HG02943 (cell line): Measurements from ENCODE around the gene LHX6.

Source experiments
- ATAC-seq: cut with Tn5 transposase; IDR thresholded peaks from one replicate; pipeline ENCODE4 v1.9.1; 2021; ENCODE audit warnings: mild to moderate bottlenecking, low read depth, moderate library complexity; ENCODE audit not compliant: unreplicated experiment

Gene LHX6

DNA sequence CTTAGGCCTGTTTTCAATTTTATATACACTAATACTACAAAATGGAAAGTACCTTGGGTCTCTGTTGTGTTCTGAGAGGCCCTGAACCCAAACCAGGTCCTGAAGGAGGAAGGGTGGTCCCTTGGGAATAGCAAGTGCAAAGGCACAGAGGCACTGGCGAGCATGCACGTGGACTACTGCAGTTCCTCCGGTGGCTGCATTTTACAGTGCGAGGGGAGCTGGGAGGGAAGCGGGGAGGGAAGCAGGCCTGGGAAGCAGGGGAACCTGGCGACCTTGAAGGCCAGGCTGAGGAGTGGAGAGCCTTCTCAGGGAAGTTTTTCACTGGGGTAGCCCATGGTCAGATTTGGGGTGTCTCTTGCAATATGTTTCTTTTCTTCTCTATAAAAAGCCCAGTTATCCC, 35.1 kb downstream of the LHX6 start:
- ATAC-seq: no peak

DNA sequence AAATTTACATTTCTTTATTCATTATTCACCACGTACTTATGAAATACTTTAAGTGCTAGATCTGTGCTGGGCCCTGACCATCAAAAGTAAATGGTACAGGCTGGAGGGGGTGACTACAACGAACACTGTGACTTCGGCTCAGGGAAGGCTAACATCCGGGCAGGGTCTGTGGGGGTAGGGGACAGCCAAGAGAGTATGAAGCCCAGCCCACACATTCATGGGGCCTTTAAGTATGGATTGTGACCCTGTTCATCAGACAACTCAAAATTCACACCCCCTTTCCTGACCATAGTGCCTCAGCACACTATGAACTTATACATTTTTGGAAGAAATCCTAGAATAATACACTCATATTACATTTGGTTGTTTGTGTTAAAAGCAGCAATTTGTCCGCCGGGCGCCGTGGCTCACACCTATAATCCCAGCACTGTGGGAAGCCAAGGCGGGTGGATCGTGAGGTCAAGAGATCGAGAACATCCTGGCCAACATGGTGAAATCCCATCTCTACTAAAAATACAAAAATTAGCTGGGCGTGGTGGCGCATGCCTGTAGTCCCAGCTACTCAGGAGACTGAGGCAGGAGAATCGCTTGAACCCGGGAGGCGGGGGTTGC, 35.7 kb downstream of the LHX6 start:
- ATAC-seq: no peak

- no peak for ATAC-seq
Measured at GRCh38 chr9:122192261-122192875, 36.4 kb downstream of the LHX6 start.

- ATAC-seq: no peak
Measured at GRCh38 chr9:122191584-122191983, 37.2 kb downstream of the LHX6 start.

DNA sequence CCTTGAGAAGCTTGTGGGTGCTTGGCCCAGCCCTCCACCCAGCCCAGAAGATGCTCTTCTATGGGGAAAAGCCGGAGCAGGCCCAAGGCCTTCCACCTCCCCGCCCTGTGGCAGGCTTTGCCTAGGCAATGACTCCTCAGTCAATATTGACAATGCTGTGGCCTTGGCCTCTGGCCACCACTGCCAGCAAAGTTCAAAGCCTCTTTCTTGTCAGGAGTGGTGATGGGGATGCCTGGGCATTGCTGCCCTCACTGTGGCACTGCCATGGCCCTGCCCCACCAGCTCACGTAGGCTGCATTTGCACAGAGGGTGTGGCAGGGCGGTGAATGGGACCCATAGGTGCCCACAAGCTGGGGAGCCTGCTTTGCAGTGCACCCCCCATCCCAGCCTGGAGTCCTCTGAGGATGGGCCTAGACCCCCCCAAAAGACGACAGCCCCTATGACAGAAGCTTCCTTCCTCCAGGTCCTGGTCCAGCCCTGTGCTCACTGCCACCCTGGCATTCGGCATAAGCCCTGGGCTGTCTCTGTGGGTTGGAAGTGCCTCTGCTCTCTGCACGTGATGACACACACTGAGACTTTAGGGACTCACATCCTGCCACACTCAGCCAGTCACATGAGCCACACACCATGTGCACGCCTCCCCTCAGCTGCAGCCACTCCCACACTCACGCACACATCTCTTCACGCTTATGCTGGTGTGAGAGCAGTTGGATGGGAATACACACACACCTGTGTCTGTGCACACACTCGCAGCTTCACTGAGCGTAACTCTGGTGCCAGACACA, 38.0 kb downstream of the LHX6 start:
- no peak for ATAC-seq

- ATAC-seq: no peak
Measured at GRCh38 chr9:122188369-122188768, 40.4 kb downstream of the LHX6 start.

DNA sequence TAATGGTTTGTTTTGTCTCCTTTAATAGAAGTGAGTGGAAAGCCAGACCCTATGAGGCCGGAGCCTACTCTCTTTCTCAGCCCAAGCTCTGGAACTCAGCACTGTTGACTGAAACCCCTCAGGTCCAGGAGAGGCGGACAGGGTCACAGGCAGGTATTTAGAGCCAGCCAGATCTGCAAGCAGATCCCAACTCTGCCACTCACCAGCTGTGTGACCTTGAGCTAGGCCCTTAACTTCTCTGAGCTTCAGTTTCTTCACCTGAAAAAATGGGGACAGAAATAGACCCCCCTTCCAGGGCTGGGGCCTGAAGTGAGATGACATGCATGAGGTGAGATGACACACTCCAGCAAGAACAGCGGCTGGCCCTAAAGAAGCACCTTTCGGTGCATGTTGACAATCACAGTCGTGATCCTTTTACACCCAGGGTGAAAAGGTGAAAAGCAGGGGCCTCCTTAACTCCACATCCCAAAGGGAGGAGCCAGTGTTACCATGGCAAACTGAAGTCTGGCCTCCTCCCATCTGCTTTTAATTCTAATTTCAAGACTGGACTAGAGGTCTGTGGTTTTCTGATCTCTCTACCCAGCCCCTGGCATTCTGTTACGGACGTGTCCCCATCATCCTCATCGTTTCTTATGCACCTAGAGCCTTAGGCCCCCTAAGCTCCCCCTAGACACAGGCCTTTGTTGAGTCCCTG, 41.8 kb downstream of the LHX6 start:
- no peak for ATAC-seq

- no peak for ATAC-seq
Measured at GRCh38 chr9:122186301-122186700, 42.5 kb downstream of the LHX6 start.

- no peak for ATAC-seq
Measured at GRCh38 chr9:122184551-122184950, 44.2 kb downstream of the LHX6 start.

- no peak for ATAC-seq
Measured at GRCh38 chr9:122183501-122183900, 45.3 kb downstream of the LHX6 start.

GRCh38 chr9:122180633-122181032, 48.1 kb downstream of the LHX6 start:
- ATAC-seq: no peak

GRCh38 chr9:122179690-122180074, 49.1 kb downstream of the LHX6 start:
- ATAC-seq: no peak

DNA sequence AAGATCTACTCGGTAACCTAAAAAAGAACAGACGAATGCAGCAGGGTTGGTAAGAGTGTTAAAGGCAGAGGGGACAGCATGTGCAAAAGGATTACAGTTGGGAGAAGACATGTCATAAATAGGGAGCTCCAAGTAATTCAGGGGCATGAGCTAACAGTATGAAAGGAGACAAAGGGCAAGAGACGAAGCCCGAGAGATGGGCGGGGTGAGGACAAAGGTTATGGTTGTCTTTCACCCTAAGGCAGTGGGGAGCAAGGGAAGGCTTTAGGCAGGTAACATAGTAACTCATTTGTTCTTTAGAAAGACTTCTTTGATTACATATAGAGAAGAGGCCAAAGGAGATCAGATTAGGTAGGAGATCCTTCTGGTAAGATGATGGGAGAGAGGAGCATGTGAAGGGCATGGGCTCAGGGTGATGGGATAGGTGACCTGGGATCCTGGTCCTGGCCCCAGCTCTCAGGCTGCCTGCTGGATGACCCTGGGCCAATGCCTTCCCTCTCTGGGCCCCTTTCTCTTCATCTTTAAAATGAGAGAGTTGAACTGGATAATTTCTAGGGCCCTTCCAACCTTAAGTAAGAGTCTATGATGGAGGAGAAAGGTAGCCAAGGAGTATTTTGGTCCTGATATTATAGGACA, 49.6 kb downstream of the LHX6 start:
- no peak for ATAC-seq

- ATAC-seq: no peak
Measured at GRCh38 chr9:122176916-122177315, 51.8 kb downstream of the LHX6 start.

DNA sequence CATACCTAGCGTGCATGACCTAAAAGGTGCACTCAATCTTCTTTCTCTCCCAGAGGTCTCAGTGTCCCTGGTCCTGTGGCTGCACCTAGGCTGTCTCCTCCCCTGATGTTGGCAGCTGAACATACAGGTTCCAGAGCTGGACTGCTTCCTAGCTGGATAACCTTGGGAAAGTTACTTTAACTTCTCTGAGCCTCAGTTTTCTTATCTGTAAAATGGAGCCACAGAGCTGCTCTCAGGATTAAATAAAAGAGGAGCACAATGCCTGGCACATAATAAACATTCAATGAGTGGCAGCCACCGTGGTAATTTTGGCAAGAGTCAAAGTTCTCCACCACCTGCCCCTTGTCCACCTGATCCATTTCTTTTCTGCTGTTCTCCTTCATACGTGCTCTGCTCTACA, 55.1 kb downstream of the LHX6 start:
- ATAC-seq: no peak

DNA sequence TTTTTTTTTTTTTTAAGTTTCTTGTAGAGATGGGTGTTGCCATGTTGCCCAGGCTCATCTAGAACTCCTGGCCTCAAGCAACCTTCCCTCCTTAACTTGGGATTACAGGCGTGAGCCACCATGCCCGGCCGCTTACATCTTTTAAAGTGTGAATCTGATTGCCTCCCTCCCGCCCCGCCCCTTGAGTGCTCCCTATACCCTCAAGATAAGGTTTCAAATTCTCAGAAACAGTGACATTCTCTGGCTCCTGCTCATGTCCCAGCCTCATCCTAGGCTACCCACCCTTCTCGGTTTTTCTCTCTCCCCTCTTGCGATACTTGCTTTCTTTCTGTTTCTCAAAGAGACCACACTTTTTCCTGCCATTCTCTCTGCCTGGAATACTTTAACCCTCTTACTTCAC, 56.6 kb downstream of the LHX6 start:
- no peak for ATAC-seq

DNA sequence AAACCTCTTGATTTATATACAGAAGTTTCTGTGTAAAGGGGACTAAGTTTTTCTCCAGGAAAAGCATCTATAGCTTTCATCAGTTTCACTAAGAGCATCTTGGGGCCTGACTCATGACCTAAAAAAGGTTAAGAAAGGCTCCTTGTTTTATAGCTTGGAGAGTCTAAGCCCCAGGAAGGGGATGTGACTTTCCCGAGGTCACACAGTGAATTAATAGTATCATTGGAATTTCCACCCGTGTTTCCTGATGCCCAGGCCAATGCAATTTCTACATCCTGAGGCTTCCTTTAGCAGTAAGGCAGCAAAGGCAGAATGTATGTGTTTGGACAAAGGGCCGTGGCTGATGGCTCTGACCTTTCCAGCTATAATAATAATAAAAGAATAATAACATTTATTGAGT, 60.4 kb downstream of the LHX6 start:
- ATAC-seq: no peak

GRCh38 chr9:122164286-122164685, 64.5 kb downstream of the LHX6 start:
- no peak for ATAC-seq

GRCh38 chr9:122162415-122162814, 66.3 kb downstream of the LHX6 start:
- no peak for ATAC-seq

- ATAC-seq: no peak
Measured at GRCh38 chr9:122159925-122160246, 68.9 kb downstream of the LHX6 start.
